Colonic mucosa (tissue), 4 donors: ENCODE measurements around the gene LYRM4. TPM values are rescaled to one million over a fixed set of nuclear protein-coding genes. Genes with fewer than 3 reads are reported as not detected.

Experiments used
- DNase-seq: peaks from one replicate; pipeline ENCODE4 v3.0.0-alpha.2; 2020
- H3K27ac ChIP-seq: fragments of 200-600 bp; one replicate; pipeline ENCODE4 v1.8.0; 2021
- H3K27me3 ChIP-seq: fragments of 200-600 bp; one replicate; pipeline ENCODE4 v1.8.0; 2021
- H3K36me3 ChIP-seq: fragments of 200-600 bp; one replicate; pipeline ENCODE4 v1.8.0; 2021
- H3K4me1 ChIP-seq: fragments of 200-600 bp; one replicate; pipeline ENCODE4 v1.8.0; 2021; ENCODE audit warnings: mild to moderate bottlenecking
- H3K4me3 ChIP-seq: fragments of 200-600 bp; one replicate; pipeline ENCODE4 v1.8.0; 2021
- H3K9ac ChIP-seq, 2 donors: one replicate each; pipeline ENCODE4 v1.7.0; 2013; ENCODE audit warnings: control low read depth in 2 of 2, low read depth in 2 of 2, low read length in 2 of 2
- H3K9me3 ChIP-seq: fragments of 200-600 bp; one replicate; pipeline ENCODE4 v1.8.0; 2021
- intact Hi-C: fragments of 100-400 bp; cut with DNase I; formaldehyde crosslinking; loops from one replicate; pipeline ENCODE4 v1.14.1; 2022
- total RNA-seq, 2 donors: library from RNA; stranded (reverse); fragmentation: NEBNext Ultra II Directional in 1 of 2; extraction: Animal tissue kit (Norgen Biotek cat#: 25700) in 1 of 2; gene quantifications; one replicate each; pipeline ENCODE4 v1.2.1, GENCODE V29; 2021
- TF ChIP-seq, protein P1 (sequence below): fragments of 200-600 bp; IDR thresholded peaks from one replicate; pipeline ENCODE4 v1.8.0; 2022; ENCODE audit warnings: antibody characterized with exemption, mild to moderate bottlenecking
- donor health status: healthy.
- donor health status: DM: no; HTN: no; CAD: no.
- donor health status: DM: no; HTN: no; CAD: no.

LYRM4 gene
- total RNA-seq, 2 donors from 2014 or later, result 14.0 to 17.4 TPM

DNA sequence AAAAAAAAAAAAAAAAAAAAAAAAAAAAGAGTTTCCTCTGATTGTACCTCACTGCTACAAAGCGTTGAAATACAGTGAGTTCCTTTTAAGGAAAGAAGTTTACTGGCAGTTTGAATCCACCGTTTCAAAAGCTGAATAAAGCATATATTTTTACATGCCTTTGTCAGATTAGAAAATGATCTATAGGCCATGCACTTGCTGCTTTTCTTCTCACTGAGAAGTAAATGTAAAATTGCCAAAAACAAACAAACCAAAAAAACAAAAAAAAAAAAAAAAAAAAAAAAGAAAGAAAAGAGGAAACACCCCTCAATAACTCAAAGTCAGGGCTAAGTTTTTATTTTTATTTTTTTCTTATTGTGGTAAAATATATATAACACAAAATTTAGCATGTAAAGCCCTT, 81.9 kb downstream of the LYRM4 start:
- intact Hi-C loops, result no loop called here
- no peaks in the 10 kb centered on the region for H3K4me1 ChIP-seq
- H3K9ac ChIP-seq, result no peak overlapping the region
- no peak for DNase-seq
- no peaks in the 10 kb centered on the region for H3K27me3 ChIP-seq
- no peak overlapping the region for H3K4me3 ChIP-seq
- no peaks in the 10 kb centered on the region for H3K36me3 ChIP-seq
- TF ChIP-seq, protein P1, sequence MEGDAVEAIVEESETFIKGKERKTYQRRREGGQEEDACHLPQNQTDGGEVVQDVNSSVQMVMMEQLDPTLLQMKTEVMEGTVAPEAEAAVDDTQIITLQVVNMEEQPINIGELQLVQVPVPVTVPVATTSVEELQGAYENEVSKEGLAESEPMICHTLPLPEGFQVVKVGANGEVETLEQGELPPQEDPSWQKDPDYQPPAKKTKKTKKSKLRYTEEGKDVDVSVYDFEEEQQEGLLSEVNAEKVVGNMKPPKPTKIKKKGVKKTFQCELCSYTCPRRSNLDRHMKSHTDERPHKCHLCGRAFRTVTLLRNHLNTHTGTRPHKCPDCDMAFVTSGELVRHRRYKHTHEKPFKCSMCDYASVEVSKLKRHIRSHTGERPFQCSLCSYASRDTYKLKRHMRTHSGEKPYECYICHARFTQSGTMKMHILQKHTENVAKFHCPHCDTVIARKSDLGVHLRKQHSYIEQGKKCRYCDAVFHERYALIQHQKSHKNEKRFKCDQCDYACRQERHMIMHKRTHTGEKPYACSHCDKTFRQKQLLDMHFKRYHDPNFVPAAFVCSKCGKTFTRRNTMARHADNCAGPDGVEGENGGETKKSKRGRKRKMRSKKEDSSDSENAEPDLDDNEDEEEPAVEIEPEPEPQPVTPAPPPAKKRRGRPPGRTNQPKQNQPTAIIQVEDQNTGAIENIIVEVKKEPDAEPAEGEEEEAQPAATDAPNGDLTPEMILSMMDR, result no peak
- H3K27ac ChIP-seq, result no peak overlapping the region
- H3K9me3 ChIP-seq, result no peaks in the 10 kb centered on the region

DNA sequence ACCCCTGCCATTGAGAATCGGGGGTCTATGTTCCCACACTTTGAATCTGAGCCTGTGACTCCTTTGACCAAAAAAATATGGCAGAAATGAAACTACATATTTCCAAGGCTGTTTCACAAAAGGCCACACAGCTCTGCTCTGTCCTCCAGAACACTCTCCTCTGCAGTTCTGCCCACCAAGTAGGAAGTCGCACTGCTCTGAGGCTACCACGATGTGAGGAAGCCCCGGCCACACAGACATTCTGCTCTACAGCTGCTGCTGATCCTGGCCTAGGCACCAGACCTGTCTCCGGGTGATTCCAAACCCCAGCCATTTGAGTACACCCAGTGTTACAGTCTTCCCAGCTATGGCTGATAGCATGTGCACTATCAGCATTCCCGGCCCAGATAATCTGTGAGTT, 85.1 kb downstream of the LYRM4 start:
- intact Hi-C loops, result no loop called here
- H3K4me3 ChIP-seq, result no peak overlapping the region
- H3K27me3 ChIP-seq, result no peaks in the 10 kb centered on the region
- no peaks in the 10 kb centered on the region for H3K4me1 ChIP-seq
- no peaks in the 10 kb centered on the region for H3K36me3 ChIP-seq
- H3K9ac ChIP-seq, result no peak overlapping the region
- no peaks in the 10 kb centered on the region for H3K9me3 ChIP-seq
- DNase-seq, result no peak
- no peak overlapping the region for H3K27ac ChIP-seq
- TF ChIP-seq, protein P1, result no peak

DNA sequence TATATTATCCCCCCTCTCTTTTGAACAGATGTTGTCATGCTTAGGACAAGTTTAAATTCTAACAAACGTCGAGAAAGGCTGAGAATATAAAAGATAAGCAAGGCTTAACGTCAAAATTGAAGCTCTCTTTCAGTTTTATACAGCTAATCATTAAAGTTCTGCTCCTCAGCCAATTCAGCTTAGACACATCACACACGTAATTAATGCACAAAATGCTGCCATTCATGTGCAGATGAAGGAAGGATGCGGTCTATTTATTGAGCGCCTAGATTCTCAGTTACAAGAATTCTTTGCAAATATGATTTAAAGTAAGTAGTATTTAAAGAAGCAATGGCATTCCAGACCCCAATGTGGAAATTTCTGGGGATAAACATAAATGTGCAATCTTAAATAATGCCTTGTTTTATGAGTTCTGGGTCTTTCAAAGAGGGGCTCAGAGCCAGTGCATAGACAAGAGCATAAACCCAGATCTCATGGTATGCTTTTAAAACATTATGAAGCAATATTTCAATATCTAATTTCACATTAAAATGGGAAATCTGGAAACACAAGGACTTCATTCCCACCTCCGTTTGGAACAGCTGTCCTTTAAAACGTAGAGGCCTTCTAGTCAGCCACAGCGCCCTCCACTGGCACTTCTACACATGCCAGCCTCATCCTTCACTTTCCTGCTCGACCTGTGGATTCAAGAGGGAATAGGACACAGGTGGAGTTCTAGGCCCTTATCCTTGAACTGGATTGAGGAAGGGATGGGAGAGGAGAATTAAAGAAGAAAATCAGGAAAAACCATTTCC, 85.8 kb downstream of the LYRM4 start:
- DNase-seq, result no peak
- Histone ChIP-seq H3K4me1 (no peaks in the 10 kb centered on the region), H3K9me3 (no peaks in the 10 kb centered on the region), H3K27ac (no peak overlapping the region), H3K36me3 (no peaks in the 10 kb centered on the region), H3K27me3 (no peaks in the 10 kb centered on the region), H3K9ac (no peak overlapping the region), H3K4me3 (no peak overlapping the region)
- intact Hi-C loops, result no loop called here
- TF ChIP-seq, protein P1, result no peak

GRCh38 chr6:5174244-5174643, 86.5 kb downstream of the LYRM4 start:
- Histone ChIP-seq H3K4me3 (no peak overlapping the region), H3K9me3 (no peaks in the 10 kb centered on the region), H3K4me1 (no peaks in the 10 kb centered on the region), H3K9ac (no peak overlapping the region), H3K27me3 (no peaks in the 10 kb centered on the region), H3K36me3 (no peaks in the 10 kb centered on the region), H3K27ac (no peak overlapping the region)
- DNase-seq, result no peak
- TF ChIP-seq, protein P1, result no peak
- intact Hi-C loops, result no loop called here

DNA sequence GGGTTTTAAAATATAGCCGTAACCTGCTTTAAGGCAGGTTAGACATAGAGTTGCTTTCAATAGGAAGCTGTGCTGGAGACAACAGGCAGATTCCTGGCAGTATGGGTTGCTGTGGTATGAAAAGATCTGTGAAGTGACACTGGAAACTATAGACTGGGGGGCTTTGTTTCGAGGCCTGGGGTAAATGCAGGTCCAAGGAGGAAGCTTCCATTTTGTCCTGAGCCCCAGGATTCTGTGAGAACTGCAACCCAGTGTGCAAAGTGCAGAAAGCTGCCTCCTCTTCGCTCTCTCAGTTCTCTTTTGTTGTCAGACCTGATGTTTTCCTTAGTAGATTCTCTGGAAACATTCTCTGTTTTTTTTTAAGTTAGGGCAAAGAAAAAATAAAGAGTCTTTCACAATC, 86.9 kb downstream of the LYRM4 start:
- no peaks in the 10 kb centered on the region for H3K9me3 ChIP-seq
- H3K4me1 ChIP-seq, result no peaks in the 10 kb centered on the region
- intact Hi-C loops, result no loop called here
- H3K36me3 ChIP-seq, result no peaks in the 10 kb centered on the region
- H3K4me3 ChIP-seq, result no peak overlapping the region
- TF ChIP-seq, protein P1, result no peak
- no peaks in the 10 kb centered on the region for H3K27me3 ChIP-seq
- DNase-seq, result no peak
- H3K27ac ChIP-seq, result no peak overlapping the region
- no peak overlapping the region for H3K9ac ChIP-seq
